T-helper 2 cell treated with Interferon-gamma antibody and Interleukin-4, amounts not matched to agents 100 ng/mL and 5 ng/mL, for 36 hours (primary cell): ENCODE data around the gene HERPUD2. TPM values are rescaled to one million over a fixed set of nuclear protein-coding genes. Genes with fewer than 3 reads are reported as not detected.
"Not testable (repeated sequence)": the region's sequence is repeated elsewhere in the genome, so short reads cannot be mapped to it uniquely, and the experiment has no call there.

Experiments used
- intact Hi-C: fragments of 100-400 bp; cut with micrococcal nuclease; formaldehyde crosslinking; loops from one replicate; pipeline ENCODE4 v1.15.1; 2023
- total RNA-seq: library from RNA; stranded (reverse); gene quantifications from 2 replicates; pipeline ENCODE4 v1.2.3, GENCODE V29; 2022

The HERPUD2 gene
- total RNA-seq, 1 donor from 2014 or later: 34.0 TPM

GRCh38 chr7:35685781-35686180, 9.2 kb downstream of the HERPUD2 start:
- intact Hi-C loops: no loop called here

DNA sequence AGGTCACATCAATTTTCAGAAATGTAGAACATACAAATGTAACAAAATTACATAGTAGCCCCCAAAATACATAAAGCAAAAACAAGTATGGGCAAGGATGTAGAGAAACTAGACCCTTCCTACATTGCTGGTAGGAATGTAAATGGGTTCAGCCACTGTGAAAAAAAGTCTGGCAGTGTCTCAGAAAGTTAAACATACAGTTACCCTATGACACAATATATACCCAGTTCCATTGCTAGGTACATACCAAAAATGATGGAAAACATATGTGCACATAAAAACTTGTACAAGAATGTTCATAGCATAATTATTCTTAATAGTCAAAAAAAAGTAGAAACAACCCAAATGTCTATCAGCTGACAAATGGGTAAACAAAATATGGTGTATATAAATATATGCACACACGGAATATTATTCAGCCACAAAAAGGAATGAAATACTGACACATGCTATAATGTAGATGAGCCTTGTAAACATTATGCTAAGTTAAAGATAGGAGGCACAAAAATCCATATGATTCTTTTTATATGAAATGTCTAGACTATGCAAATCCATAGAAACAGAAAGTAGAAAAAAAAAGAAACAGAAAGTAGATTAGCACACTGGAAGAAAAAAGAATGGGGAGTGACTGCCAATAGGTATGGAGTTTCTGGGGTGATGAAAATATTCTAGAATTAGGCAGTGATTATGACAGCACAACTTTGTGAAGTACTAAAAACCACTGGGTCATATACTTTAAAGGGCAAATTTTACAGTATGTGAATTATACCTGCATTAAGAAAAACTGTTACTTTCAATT, 13.5 kb downstream of the HERPUD2 start:
- intact Hi-C loops: loop anchor here (1.0 kb wide), 1 partner anchor 10 kb away; no protein-coding TSS in a partner anchor

DNA sequence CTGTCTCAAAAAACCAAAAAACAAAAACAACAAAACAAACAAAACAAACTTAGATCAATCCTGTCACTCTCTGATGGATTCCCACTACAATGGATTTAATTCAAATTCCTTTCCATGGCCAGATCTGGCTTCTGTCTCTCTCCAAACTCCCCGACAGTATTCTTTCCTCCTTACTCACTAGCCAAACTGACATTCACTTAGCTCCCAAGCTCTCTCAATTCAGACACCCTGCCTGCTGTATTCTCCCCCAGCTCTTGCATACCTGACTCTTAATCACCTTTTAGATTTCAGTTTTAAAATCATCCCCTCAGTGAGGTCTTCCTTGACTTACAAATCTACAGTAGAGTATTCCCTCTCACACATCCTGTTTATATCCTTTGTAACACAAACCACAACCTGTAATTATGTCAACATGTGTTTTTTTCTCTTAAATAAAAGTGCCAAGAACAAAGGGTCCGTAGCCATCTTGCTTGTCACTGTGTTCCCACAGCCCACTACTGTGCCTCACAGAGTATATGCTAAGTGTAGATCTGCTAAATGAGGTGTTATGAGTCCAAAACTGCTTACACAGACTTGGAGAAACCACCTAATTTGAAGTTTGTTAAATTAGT, 14.4 kb downstream of the HERPUD2 start:
- intact Hi-C loops: loop anchor here (1.0 kb wide), 1 partner anchor 11 kb away; no protein-coding TSS in a partner anchor

- intact Hi-C loops: no loop called here
Observed at GRCh38 chr7:35677582-35678356, 17.2 kb downstream of the HERPUD2 start.

DNA sequence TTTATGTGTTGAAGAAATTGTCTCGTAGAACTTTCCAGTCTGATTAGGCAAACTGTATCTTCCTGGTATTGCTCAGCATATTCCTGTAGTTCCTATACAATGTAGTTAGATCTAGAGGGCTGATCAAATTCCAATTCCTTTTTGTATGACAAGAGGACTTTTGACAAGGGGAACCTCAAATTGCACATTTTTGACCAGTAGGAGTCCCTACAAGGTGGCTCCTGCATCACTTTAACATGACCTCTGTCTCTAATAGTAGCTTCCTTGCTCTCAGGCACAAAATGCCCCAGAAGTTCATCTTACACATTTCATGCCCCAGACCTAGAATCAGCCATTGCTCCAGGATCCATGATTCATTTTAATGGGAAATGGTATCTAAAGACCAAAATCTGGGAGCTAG, 18.7 kb downstream of the HERPUD2 start:
- intact Hi-C loops: no loop called here

DNA sequence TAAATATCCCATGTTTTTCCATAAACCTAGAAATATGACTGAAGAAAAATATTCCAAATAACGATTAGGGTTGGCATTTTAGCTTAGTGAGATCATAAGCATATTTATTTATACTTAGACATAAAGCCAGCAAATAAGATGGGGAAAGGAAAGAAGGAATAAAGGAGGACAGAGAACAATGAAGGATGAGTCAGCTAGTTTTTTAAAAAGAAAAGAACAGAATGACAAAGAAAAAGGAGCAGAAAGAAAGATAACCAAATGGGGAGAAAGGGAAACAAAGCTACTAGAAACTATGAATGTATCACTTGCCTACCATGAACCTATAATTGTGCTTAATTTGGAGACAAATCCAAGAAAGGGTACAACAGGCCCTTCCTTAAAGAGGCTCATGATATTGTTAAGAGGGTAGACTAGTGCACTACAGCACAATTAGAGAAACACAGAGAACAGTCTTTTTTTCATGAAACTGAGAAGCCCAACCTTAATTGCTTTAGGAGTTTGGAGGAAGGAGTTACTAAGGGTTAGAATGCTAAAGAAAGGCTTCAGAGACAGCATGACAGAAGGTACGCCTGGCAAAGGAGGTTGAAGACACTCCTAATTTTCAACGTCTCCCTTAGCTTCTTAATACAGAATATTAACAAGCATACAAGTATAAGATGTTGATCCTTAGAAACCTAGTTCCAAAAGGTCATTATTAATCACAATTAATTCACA, 23.9 kb downstream of the HERPUD2 start:
- intact Hi-C loops: no loop called here

DNA sequence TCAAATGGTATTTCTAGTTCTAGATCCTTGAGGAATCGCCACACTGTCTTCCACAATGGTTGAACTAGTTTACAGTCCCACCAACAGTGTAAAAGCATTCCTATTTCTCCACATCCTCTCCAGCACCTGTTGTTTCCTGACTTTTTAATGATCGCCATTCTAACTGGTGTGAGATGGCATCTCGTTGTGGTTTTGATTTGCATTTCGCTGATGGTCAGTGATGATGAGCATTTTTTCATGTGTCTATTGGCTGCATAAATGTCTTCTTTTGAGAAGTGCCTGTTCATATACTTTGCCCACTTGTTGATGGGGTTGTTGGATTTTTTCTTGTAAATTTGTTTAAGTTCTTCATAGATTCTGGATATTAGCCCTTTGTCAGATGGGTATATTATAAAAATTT, 34.5 kb downstream of the HERPUD2 start:
- intact Hi-C loops: not testable (repeated sequence)

- intact Hi-C loops: no loop called here
Observed at GRCh38 chr7:35658606-35659201, 36.2 kb downstream of the HERPUD2 start.

GRCh38 chr7:35657125-35657524, 37.8 kb downstream of the HERPUD2 start:
- intact Hi-C loops: no loop called here

GRCh38 chr7:35654558-35654957, 40.4 kb downstream of the HERPUD2 start:
- intact Hi-C loops: not testable (repeated sequence)

- intact Hi-C loops: no loop called here
Observed at GRCh38 chr7:35652124-35652523, 42.8 kb downstream of the HERPUD2 start.

- intact Hi-C loops: no loop called here
Observed at GRCh38 chr7:35650751-35651150, 44.2 kb downstream of the HERPUD2 start.

- intact Hi-C loops: no loop called here
Observed at GRCh38 chr7:35649711-35650110, 45.2 kb downstream of the HERPUD2 start.

GRCh38 chr7:35648367-35648766, 46.6 kb downstream of the HERPUD2 start:
- intact Hi-C loops: no loop called here

DNA sequence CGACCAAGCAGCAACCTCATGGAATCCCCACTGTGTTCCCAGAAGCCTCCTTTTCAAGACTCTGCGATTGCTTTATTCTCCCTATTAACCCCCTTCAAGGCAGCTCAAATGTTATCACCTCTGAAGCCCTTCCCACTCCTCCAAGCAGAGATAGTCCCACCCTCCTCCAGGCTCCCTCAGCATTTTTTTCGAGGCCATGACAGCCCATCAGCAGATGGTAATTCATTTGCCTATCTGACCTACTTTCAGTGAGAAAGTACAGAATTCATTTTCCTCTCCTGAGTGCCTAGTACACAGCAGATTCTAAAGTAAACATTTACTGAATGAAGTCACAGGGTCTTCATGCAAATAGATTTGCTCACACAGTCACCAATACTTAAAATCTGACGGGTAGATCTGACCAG, 47.8 kb downstream of the HERPUD2 start:
- intact Hi-C loops: no loop called here

GRCh38 chr7:35646289-35647023, 48.5 kb downstream of the HERPUD2 start:
- intact Hi-C loops: no loop called here

DNA sequence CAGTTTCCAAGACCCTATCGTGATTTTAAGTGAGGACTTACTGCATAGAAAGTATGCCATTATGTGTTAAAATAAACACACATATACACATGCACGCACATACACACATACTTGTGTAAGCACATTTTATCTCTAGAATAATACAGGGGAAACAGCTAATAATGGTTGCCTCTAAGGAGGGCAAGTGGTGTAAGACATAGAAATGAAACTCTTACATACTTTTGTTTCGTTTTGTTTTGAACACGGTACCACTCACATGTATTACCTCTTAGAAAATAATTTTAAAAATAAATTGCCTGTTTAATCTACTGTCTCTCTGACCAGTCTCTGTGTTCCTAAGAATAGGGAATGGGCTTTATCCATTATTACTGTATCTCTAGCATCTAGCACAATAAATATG, 49.2 kb downstream of the HERPUD2 start:
- intact Hi-C loops: no loop called here

GRCh38 chr7:35630024-35630972, 64.6 kb downstream of the HERPUD2 start:
- intact Hi-C loops: no loop called here
